HepG2 (cell line): ENCODE measurements around the gene USP19. TPM values are rescaled to one million over a fixed set of nuclear protein-coding genes. Genes with fewer than 3 reads are reported as not detected.
A peak's percentile ranks its signal among the peaks of the same experiment; 100 is the strongest.

Source experiments
- CEBPB ChIP-seq: IDR thresholded peaks from 2 replicates; pipeline ENCODE4 v1.6.1; 2011; ENCODE audit warnings: low read depth, low read length, improper control_type of control experiment, borderline replicate concordance
- EHMT2 ChIP-seq: fragments of 200-600 bp; sonication (generic); IDR thresholded peaks from 2 replicates; pipeline ENCODE4 v1.7.0; 2017; ENCODE audit warnings: antibody characterized with exemption, low read depth, low read length, borderline replicate concordance
- GTF2F1 ChIP-seq: fragments of 150-350 bp; IDR thresholded peaks from 2 replicates; pipeline ENCODE4 v1.6.1; 2014; ENCODE audit warnings: low read length
- MAF1 ChIP-seq: sonication (generic); formaldehyde crosslinking; IDR thresholded peaks from 2 replicates; pipeline ENCODE4 v1.5.0; 2020; ENCODE audit warnings: missing genetic modification reagents, borderline replicate concordance
- MIXL1 ChIP-seq: IDR thresholded peaks from 2 replicates; pipeline ENCODE4 v1.6.1; 2016
- PCBP1 ChIP-seq: fragments of 200-400 bp; formaldehyde crosslinking; IDR thresholded peaks from 2 replicates; pipeline ENCODE4 v1.6.1; 2017; ENCODE audit warnings: mild to moderate bottlenecking, low read depth, low read length, borderline replicate concordance
- PHF8 ChIP-seq: sonication (generic); formaldehyde crosslinking; IDR thresholded peaks from 2 replicates; pipeline ENCODE4 v1.5.0; 2020; ENCODE audit warnings: missing genetic modification reagents
- RFXANK ChIP-seq: IDR thresholded peaks from 2 replicates; pipeline ENCODE4 v1.6.1; 2016
- SMARCE1 ChIP-seq: fragments of 450-650 bp; IDR thresholded peaks from 2 replicates; pipeline ENCODE4 v1.6.1; 2017; ENCODE audit warnings: borderline replicate concordance
- XRCC5 ChIP-seq: fragments of 200-400 bp; formaldehyde crosslinking; optimal IDR thresholded peaks from 2 replicates; pipeline ENCODE3; 2017; ENCODE audit warnings: mild to moderate bottlenecking, low read length
- ZNF124 ChIP-seq: sonication (generic); formaldehyde crosslinking; IDR thresholded peaks from 2 replicates; pipeline ENCODE4 v1.4.0; 2020; ENCODE audit warnings: missing genetic modification reagents
- ZNF230 ChIP-seq: sonication (generic); formaldehyde crosslinking; IDR thresholded peaks from 2 replicates; pipeline ENCODE4 v1.4.0; 2020; ENCODE audit warnings: mild to moderate bottlenecking, missing genetic modification reagents
- ZNF354B ChIP-seq: sonication (generic); formaldehyde crosslinking; IDR thresholded peaks from 2 replicates; pipeline ENCODE4 v1.8.0; 2022; ENCODE audit warnings: mild to moderate bottlenecking, missing genetic modification reagents
- ZNF530 ChIP-seq: sonication (generic); formaldehyde crosslinking; IDR thresholded peaks from 2 replicates; pipeline ENCODE4 v1.5.0; 2020; ENCODE audit warnings: low read depth, mild to moderate bottlenecking, missing genetic modification reagents
- ZNF563 ChIP-seq: sonication (generic); formaldehyde crosslinking; IDR thresholded peaks from 2 replicates; pipeline ENCODE4 v1.8.0; 2022; ENCODE audit warnings: mild to moderate bottlenecking, moderate library complexity, missing genetic modification reagents
- ZNF569 ChIP-seq: sonication (generic); formaldehyde crosslinking; IDR thresholded peaks from 2 replicates; pipeline ENCODE4 v1.5.0; 2020; ENCODE audit warnings: mild to moderate bottlenecking, missing genetic modification reagents, moderate library complexity, borderline replicate concordance
- ZNF660 ChIP-seq: sonication (generic); formaldehyde crosslinking; IDR thresholded peaks from 2 replicates; pipeline ENCODE4 v1.5.1; 2020; ENCODE audit warnings: mild to moderate bottlenecking, low read depth, missing genetic modification reagents, borderline replicate concordance
- ZNF761 ChIP-seq: sonication (generic); formaldehyde crosslinking; conservative IDR thresholded peaks from 2 replicates; pipeline ENCODE4 v1.4.0; 2020; ENCODE audit warnings: mild to moderate bottlenecking, missing genetic modification reagents
- ZNF879 ChIP-seq: sonication (generic); formaldehyde crosslinking; IDR thresholded peaks from 2 replicates; pipeline ENCODE4 v1.8.1; 2023; ENCODE audit warnings: missing genetic modification reagents
- polyA plus RNA-seq, 8 experiments: library from polyadenylated mRNA; depleted of rRNA in 3 of 8; stranded (reverse) in 7 of 8; unstranded in 1 of 8; fragments of >200 nt; fragmentation: Illumina TruSeq in 4 of 8; extraction: Trizol in 4 of 8; gene quantifications; 2 replicates each; pipeline versions ENCODE4 v1.2.1 to v1.2.3, GENCODE V29; 2011 to 2016; ENCODE audit warnings: low read depth in 4 of 8, missing spikeins in 1 of 8, mixed read lengths in 1 of 8; ENCODE audit not compliant: insufficient read depth in 1 of 8
- total RNA-seq, 5 experiments: library from RNA; depleted of rRNA; stranded (reverse); fragments of >200 nt; fragmentation: Illumina TruSeq; extraction: Trizol; gene quantifications; 2 replicates each; pipeline ENCODE4 v1.2.3, GENCODE V29; 2016; ENCODE audit warnings: low read depth in 1 of 5
- TF ChIP-seq, protein P1 (sequence below): sonication (generic); formaldehyde crosslinking; IDR thresholded peaks from 2 replicates; pipeline ENCODE4 v1.8.1; 2022; ENCODE audit warnings: low read depth, mild to moderate bottlenecking, missing genetic modification reagents
- TF ChIP-seq, protein P2 (sequence below): sonication (generic); formaldehyde crosslinking; IDR thresholded peaks from 2 replicates; pipeline ENCODE4 v1.4.0; 2020; ENCODE audit warnings: missing genetic modification reagents
- TF ChIP-seq, protein P3 (sequence below): sonication (generic); formaldehyde crosslinking; conservative IDR thresholded peaks from 2 replicates; pipeline ENCODE4 v1.4.0; 2020; ENCODE audit warnings: missing genetic modification reagents
- TF ChIP-seq, protein P4 (sequence below): sonication (generic); formaldehyde crosslinking; IDR thresholded peaks from 2 replicates; pipeline ENCODE4 v1.8.0; 2022; ENCODE audit warnings: low read depth, missing genetic modification reagents
- TF ChIP-seq, protein P5 (sequence below): sonication (generic); formaldehyde crosslinking; IDR thresholded peaks from 2 replicates; pipeline ENCODE4 v1.4.0; 2020; ENCODE audit warnings: mild to moderate bottlenecking, missing genetic modification reagents

The USP19 gene
- total and polyA plus RNA-seq, 2 of the 13 experiments (the other 11 are each of a cell fraction or from before 2014, with no cell fraction given) = 28.3 to 31.7 TPM

DNA sequence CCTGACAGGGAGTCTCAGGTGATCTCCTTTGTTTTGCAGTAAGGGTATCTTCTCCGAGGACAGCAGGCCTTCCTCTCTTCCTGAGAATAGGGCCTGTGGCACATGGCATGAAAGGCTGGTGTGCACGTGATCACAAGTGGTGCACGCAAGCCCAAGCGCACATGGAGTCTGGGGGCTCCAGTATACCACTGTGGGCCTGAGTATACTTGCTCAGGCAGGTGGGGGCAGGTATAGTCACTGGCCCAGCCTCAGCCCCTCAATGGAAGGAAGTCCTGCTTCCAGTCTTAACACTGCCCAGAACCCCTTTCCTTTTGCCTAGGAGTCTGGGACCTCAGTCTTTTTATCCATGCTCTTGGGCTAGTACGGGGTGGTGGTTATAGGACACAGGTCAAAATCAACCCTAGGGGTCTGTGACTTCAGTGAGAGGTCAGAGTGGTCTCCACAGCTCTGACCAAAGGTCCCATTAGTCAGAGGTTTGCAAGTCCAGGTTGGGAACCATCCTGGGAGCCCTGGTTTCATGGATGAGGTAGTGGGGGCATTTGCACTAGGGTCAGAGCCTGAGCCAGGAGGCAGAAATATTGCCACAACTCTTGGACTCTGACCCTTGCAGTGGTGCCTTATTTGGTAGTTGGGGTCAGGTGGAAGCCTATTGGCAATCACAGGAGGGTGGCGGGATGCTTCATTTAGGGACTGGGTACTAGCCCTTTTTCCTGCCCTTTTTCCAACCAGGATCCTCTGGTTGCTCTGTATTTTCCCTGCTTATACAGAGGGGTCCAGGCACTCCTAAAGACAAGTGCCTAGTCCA lies 46.3 kb upstream of the USP19 start (continued):
- TF ChIP-seq, protein P1, sequence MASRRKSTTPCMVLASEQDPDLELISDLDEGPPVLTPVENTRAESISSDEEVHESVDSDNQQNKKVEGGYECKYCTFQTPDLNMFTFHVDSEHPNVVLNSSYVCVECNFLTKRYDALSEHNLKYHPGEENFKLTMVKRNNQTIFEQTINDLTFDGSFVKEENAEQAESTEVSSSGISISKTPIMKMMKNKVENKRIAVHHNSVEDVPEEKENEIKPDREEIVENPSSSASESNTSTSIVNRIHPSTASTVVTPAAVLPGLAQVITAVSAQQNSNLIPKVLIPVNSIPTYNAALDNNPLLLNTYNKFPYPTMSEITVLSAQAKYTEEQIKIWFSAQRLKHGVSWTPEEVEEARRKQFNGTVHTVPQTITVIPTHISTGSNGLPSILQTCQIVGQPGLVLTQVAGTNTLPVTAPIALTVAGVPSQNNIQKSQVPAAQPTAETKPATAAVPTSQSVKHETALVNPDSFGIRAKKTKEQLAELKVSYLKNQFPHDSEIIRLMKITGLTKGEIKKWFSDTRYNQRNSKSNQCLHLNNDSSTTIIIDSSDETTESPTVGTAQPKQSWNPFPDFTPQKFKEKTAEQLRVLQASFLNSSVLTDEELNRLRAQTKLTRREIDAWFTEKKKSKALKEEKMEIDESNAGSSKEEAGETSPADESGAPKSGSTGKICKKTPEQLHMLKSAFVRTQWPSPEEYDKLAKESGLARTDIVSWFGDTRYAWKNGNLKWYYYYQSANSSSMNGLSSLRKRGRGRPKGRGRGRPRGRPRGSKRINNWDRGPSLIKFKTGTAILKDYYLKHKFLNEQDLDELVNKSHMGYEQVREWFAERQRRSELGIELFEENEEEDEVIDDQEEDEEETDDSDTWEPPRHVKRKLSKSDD (CRISPR knock-in tag) = no peak
- TF ChIP-seq XRCC5 = no peak
- TF ChIP-seq, protein P2, sequence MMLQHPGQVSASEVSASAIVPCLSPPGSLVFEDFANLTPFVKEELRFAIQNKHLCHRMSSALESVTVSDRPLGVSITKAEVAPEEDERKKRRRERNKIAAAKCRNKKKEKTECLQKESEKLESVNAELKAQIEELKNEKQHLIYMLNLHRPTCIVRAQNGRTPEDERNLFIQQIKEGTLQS = no peak
- TF ChIP-seq ZNF563 (CRISPR knock-in tag) = no peak
- TF ChIP-seq EHMT2 = 0 out of 2 replicates have a peak, but pooled peaks have one; percentile 41
- TF ChIP-seq ZNF879 (CRISPR knock-in tag) = no peak
- TF ChIP-seq RFXANK = no peak
- TF ChIP-seq MAF1 (CRISPR knock-in tag) = no peak
- TF ChIP-seq PHF8 (CRISPR knock-in tag) = no peak; the same call in 1 of the 2 replicates
- no peak for TF ChIP-seq PCBP1
- TF ChIP-seq ZNF230 = no peak
- peak; percentile 77; the same call in 1 of the 2 replicates for TF ChIP-seq CEBPB
- no peak for TF ChIP-seq ZNF761 (CRISPR knock-in tag)
- TF ChIP-seq MIXL1 (CRISPR knock-in tag) = no peak; the same call in 1 of the 2 replicates
- TF ChIP-seq, protein P3, sequence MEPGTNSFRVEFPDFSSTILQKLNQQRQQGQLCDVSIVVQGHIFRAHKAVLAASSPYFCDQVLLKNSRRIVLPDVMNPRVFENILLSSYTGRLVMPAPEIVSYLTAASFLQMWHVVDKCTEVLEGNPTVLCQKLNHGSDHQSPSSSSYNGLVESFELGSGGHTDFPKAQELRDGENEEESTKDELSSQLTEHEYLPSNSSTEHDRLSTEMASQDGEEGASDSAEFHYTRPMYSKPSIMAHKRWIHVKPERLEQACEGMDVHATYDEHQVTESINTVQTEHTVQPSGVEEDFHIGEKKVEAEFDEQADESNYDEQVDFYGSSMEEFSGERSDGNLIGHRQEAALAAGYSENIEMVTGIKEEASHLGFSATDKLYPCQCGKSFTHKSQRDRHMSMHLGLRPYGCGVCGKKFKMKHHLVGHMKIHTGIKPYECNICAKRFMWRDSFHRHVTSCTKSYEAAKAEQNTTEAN (CRISPR knock-in tag) = no peak
- no peak for TF ChIP-seq GTF2F1
- TF ChIP-seq ZNF569 (CRISPR knock-in tag) = no peak
- TF ChIP-seq ZNF530 (CRISPR knock-in tag) = no peak
- TF ChIP-seq, protein P4, sequence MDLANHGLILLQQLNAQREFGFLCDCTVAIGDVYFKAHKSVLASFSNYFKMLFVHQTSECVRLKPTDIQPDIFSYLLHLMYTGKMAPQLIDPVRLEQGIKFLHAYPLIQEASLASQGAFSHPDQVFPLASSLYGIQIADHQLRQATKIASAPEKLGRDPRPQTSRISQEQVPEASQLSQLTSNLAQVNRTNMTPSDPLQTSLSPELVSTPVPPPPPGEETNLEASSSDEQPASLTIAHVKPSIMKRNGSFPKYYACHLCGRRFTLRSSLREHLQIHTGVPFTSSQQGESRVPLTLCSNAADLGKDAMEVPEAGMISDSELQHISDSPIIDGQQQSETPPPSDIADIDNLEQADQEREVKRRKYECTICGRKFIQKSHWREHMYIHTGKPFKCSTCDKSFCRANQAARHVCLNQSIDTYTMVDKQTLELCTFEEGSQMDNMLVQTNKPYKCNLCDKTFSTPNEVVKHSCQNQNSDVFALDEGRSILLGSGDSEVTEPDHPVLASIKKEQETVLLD (CRISPR knock-in tag) = no peak
- TF ChIP-seq SMARCE1 = no peak
- TF ChIP-seq ZNF124 (CRISPR knock-in tag) = no peak
- TF ChIP-seq ZNF354B = 0 out of 2 replicates have a peak, but pooled peaks have one; percentile 36
- no peak for TF ChIP-seq ZNF660 (CRISPR knock-in tag)
- TF ChIP-seq, protein P5, sequence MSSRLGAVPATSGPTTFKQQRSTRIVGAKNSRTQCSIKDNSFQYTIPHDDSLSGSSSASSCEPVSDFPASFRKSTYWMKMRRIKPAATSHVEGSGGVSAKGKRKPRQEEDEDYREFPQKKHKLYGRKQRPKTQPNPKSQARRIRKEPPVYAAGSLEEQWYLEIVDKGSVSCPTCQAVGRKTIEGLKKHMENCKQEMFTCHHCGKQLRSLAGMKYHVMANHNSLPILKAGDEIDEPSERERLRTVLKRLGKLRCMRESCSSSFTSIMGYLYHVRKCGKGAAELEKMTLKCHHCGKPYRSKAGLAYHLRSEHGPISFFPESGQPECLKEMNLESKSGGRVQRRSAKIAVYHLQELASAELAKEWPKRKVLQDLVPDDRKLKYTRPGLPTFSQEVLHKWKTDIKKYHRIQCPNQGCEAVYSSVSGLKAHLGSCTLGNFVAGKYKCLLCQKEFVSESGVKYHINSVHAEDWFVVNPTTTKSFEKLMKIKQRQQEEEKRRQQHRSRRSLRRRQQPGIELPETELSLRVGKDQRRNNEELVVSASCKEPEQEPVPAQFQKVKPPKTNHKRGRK (CRISPR knock-in tag) = no peak
